ENCODE measurements around the gene ANGPTL2.

The ANGPTL2 gene

DNA sequence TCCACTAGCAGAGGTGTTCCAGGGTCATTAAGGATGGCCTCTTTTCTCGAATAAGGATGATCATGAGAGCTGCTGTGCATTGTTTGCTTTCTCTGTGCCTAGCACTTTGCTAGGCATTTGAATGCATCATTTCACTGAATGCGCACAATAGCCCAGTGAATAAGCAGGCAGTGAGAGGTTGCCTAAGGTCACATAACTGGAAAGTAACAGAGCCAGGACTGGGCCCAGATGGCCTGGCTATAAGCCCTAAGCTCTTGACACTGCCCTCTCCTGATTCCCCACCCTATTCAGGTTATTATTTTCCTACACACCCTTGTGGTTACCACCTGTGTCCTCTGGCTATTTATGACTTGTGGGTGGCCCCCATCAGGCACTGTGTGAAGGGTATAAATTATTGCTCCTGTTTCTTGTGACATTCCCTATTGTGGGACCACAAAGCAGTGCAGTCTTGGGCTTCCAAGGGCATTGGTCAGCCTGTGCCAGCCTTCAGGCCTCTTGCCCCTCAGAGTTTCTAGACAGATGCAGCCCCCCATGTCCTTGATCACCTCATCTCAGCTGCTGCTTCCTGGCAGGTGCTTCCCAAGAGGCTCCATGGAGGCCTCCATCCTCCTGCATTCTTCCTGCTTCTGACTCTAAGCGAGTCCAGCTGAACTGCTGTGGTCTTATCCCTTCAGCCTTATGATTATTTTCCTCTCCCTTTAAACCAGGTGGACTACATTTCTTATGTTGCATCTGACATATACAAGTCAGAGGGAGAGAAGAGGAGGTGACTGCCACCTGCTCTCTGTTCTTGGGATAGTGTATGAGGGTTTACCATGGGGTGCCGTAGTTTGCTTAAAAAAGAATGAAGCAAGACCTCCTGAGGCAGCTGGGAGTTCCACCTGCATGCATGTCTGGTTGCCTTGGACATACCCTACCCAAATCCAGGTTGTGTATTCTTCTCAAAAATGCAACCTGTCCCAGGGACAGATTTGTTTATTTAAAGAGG, 47.6 kb downstream of the ANGPTL2 start:
- DNase-seq, result peak; percentile 25

DNA sequence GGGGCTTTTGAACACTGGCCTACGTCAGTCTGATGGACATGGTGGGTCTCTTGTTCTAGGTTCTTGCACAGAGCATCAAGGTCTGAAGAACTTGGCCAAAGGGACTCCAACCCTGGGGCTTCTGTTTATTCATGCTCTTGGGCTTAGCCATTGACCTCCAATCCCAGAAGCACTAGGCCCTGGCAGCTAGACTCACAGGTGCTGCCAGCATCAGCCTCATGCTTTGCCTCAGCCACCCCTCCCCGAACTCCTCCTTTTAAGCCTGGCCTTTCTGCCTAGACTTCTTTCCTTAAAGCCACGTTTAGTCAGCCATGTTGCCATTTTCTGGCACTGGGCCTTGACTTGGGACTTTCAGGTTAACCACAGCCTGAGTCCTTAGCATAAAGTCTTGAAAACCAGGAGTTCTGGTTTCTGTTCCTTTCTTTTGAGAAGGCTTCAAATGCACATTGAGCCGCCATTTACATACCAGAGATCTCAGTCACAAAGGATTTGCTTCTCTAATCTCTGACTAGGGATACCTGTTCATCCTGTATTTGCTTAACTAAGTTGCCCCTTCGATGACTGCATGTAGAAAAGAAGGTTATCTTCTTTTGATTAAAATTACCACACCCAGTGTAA, 54.7 kb downstream of the ANGPTL2 start:
- no peak for DNase-seq

GRCh38 chr9:127066851-127067136, 55.6 kb downstream of the ANGPTL2 start:
- no peak for DNase-seq

DNA sequence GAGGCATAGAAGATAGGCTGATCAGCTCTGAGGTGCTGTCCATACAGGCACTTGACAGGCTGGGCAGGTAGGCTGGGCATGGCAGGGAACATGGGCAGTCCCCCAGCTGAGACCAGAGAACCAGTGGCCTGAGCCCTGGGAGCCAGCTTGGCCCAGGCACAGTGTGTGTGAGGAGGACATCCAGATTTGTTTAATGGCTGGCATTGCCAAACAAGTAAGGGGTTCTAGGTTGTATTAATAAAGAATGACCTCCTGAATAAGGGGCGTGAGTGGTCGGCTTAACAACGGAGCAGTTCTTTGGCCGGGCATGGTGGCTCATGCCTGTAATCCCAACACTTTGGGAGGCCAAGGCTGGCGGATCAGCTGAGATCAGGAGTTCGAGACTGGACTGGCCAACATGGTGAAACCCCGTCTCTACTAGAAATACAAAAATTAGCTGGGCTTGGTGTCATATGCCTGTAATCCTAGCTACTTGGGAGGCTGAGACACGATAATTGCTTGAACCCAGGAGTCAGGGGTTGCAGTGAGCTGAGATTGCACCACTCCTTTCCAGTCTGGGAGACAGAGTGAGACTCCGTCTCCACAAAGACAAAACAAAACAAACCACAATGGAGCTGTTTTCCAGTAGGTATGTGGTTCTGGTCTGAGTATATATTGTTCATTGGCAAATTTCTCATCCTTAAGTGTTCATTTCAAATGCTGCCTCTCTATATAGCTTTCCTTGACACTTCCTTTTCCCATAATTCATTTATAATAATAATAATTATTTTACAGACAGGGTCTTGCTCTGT, 56.2 kb downstream of the ANGPTL2 start:
- DNase-seq, result no peak

DNA sequence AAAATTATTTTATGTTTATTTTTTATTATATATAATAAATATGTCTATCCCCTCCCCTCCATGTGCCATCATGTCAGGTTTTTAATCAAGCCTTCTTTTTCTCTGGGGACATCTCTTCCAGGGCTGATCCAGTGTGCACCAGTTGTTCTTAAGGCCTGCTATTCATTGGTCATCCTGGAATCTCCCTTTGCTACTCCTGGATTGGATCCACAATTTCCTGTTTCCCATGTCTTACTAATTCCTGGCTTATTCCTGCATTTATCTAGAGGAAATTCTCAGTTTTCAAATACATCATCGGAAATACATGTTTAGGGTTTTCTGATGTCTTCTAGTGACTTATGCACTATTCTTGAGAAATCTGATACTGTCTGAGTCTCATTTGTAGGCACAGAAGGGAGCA, 56.8 kb downstream of the ANGPTL2 start:
- DNase-seq, result no peak

DNA sequence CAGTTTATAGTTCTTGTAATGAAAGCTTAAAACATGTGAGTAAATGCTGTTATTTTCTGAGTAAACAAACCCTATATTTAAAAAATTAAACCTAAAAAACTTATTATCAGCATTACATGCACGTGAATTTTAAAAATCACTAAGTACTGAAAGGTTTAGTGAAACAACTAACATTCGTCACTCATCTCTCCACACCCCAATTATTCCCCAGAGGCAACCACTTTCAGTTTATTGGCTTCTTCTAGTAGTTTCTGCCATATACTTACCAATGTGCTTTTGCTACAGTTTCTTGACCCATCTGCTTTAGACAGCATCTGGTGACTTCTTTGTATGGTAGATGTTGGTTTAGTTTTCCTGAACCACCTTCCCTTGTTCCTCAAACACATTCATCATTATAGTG, 58.1 kb downstream of the ANGPTL2 start:
- DNase-seq, result no peak

- DNase-seq, result no peak
Measured at GRCh38 chr9:127061411-127061810, 61.0 kb downstream of the ANGPTL2 start.

DNA sequence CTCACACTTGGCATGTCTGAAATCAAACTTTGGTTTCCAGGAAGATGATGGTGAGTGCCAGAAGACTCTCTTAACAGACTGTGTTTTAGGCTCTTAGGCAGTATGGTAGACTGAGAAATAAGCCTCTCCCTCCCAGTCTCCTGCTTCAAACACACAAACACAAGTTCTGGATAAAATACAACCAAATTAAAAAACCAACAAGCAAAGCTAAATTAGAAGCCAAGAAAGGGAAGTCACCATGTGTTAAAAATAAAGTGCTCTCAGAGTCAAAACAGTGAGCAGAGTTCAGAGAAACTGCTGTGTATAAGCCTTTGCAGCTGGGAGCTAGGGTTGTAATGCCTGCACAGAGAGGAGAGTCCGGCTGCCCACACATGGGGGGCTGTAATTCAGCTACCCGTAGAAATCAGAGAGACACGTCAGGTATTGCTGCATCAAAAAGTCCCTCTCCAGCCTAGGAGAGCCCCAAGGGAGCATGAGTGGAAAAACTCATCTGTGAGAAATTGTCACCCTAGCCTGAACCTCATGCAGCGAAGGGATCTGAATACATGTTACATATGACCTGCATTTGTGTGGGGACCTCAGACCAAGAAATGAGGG, 62.6 kb downstream of the ANGPTL2 start:
- DNase-seq, result no peak

DNA sequence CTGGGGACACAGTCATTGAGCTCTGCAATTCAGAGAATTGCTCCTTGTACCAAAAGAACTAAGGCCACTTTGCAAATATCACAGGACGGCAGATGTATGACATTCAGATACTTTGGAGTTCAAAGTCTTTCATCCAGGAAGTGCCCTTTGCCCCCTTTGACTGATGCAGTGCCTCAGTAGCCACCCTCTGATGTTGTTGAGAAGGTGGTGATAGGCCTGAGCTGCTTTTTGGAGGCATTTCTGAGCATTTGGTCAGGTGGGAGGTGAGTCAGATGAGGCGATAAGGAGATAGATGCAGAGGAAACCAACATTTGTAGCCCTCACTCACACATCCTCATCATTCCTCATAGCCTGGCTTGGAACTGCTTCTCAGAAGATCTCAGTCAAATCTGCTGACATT, 63.4 kb downstream of the ANGPTL2 start:
- no peak for DNase-seq

DNA sequence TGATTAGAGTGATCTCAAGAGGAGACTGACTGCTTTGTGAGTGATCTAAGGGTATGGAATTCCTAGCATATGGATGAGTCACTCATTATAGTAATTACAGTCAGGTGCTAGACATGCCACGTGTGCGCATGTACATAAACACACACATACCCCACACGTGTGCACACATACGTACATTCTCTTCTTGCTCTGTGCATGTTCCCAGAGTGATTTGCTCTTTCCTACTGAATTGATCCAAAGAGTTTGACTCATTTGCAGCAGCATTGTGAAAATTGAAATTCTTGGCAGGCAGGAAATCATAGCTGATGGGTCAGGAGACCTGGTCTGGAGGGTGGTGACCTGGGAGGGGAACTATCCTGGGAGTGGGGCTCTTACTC, 63.8 kb downstream of the ANGPTL2 start:
- peak; percentile 17 for DNase-seq

DNA sequence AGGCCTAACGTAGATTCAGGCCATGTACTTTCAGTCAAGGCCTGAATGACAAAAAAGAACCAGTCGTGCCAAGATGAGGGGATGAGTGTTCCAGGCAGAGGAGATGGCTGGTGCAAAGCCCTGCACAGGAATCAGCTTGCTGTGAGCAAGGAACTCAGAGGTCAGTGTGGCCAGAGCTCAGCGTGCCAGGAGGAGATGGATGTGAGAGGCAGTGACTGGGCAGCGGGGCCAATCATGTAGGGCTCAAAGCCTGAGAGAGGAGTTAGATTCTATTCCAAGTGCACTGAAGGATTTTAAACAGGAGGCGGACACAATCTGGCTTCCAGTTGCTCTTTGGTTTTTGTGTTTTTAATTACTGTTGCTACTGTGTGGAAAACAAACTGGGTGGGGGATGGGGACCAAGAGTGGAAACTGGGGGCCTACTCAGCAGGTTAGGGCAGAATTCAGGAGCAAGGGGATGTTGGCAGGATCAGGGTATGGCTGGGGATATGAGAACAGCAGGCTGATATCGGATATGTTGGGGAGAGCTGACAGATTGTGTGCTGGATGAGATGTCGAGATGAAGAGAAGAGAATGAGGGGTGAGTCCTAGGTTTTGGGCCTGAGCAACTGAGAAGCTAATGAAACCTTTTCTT, 64.3 kb downstream of the ANGPTL2 start:
- no peak for DNase-seq

DNA sequence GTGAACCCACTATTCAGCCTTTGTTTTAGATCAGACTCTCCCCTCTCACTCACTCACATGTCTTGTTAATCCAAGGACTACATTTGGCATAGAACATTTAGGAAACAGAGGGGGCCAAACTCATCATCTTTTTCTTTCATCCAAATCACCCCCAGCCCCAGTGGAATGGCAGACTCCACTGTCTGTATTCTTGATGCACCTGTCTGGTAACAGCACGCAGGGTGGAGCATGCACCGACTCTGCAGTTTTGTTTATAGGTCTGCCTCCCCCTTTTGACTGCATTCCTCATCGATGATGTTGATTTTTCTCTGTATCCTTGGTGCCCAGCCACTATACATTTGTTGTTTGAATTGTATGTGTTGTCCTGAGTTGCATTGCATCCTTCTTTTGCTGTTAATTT, 66.0 kb downstream of the ANGPTL2 start:
- no peak for DNase-seq

GRCh38 chr9:127055745-127056402, 66.6 kb downstream of the ANGPTL2 start:
- DNase-seq, result no peak

GRCh38 chr9:127053960-127054359, 68.5 kb downstream of the ANGPTL2 start:
- DNase-seq, result no peak

GRCh38 chr9:127053057-127053821, 69.2 kb downstream of the ANGPTL2 start:
- no peak for DNase-seq

DNA sequence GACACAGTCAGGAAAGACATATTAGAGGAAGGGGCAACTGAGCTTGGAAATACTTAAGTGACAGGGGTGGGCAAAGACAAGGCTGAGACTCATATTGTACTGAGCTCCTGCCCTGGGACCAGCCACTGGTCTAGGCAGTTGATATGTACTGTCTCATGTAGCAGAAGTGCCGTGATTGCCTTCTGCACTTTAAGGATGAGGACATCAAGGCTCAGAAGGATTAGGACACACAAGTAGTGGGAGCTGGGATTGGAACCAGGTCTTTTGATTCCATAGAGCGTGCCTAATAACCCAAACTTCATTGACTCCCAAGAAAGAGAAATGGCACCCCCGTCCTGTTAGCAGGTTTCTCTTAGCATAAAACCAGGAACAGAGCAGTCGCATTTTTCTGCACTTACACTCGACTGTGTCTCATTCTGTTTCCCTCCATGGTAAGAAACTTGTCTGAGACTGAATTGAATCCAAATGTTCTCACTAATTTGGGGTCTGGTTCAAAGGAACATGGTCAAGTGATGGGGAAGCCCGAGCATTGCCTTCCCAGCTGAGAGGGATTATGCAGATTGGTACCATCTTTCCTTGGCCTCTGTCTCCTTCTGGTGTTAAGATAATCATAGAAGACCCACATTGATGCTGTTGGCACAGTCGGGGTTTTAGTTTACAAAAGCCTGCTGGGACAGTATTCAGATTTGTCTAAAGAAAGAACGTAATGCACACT, 70.4 kb downstream of the ANGPTL2 start:
- DNase-seq, result no peak

- DNase-seq, result no peak
Measured at GRCh38 chr9:127050591-127051001, 71.8 kb downstream of the ANGPTL2 start.

- DNase-seq, result no peak
Measured at GRCh38 chr9:127050152-127050551, 72.3 kb downstream of the ANGPTL2 start.

GRCh38 chr9:127049581-127049980, 72.9 kb downstream of the ANGPTL2 start:
- no peak for DNase-seq

DNA sequence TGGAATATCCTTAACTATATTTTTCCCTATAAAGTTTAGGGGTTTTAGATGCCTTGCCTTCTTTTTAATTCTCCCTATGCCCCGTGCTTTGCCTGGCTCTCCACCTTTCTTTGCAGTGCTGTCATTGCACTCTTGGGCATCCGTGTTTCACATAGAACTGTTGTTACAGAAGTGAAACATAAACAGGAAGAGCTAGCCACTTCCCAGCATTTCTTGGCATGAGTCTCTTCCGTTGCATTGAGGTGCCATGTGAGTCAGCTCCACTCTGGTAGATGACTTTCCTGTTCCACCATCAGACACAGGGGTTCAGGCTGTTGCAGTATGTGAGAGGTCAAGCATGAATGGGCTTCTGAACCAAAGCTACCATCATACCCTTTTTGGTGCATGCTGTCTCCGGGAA, 73.4 kb downstream of the ANGPTL2 start:
- DNase-seq, result no peak

DNA sequence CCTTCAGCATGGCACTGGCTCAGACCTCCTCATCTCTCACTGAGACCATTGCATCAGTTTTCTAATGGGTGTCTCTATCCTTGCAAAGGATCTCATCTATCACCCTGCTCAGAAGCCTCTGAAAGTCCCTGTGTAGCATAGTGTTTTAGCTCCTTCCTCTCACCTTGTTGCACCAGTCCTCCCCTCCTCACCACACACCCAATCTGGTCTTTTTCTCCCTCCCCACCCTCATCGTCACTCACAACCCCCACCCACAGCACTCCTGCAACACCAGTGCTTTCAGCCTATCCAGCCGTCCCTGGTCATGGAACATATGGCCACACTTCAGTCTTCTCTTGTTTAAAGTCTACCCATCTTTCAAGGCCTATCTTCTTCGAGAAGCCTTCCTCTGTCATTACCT, 74.5 kb downstream of the ANGPTL2 start:
- DNase-seq, result no peak

Data from DMS 273 treated with DMSO at 0.1 percent for 48 hours (cell line).